Esophagus squamous epithelium (tissue), 4 donors: Measurements from ENCODE around the gene PRMT6.
"Not testable (repeated sequence)": the region's sequence is repeated elsewhere in the genome, so short reads cannot be mapped to it uniquely, and the experiment has no call there.

Experiments
- CTCF ChIP-seq, 6 experiments: fragments of 450-650 bp in 4 of 6; fragments of 200-600 bp in 2 of 6; sonication (generic) in 2 of 6; IDR thresholded peaks; one replicate each; pipeline ENCODE4 v1.5.1; 2016 to 2019; ENCODE audit warnings: antibody characterized with exemption in 6 of 6, mild to moderate bottlenecking in 4 of 6, moderate library complexity in 4 of 6
- POLR2A ChIP-seq, 4 donors: fragments of 450-650 bp; IDR thresholded peaks; one replicate each; pipeline ENCODE4 v1.6.1; 2017; ENCODE audit warnings: antibody characterized with exemption in 4 of 4, mild to moderate bottlenecking in 4 of 4, moderate library complexity in 3 of 4

GRCh38 chr1:107093395-107093794, 36.9 kb downstream of the PRMT6 start:
- not testable (repeated sequence) for TF ChIP-seq CTCF, POLR2A (IDR thresholded peaks at IDR 0.05)
